Coronary artery (tissue), 2 donors: Measurements from ENCODE around the gene LYPD5.
"Not testable (repeated sequence)": the region's sequence is repeated elsewhere in the genome, so short reads cannot be mapped to it uniquely, and the experiment has no call there.

Source experiments
- DNase-seq: peaks from one replicate; pipeline ENCODE4 v3.0.0-alpha.2; 2017; ENCODE audit warnings: low spot score
- H3K27ac ChIP-seq, 2 donors: fragments of 200-600 bp; sonication (generic); one replicate each; pipeline ENCODE4 v1.5.1; 2016 to 2019
- H3K4me3 ChIP-seq: fragments of 200-600 bp; sonication (generic); 2 replicates; pipeline ENCODE4 v1.5.1; 2016; ENCODE audit warnings: mild to moderate bottlenecking, moderate library complexity
- CTCF ChIP-seq: fragments of 200-600 bp; sonication (generic); IDR thresholded peaks from one replicate; pipeline ENCODE4 v1.5.1; 2019; ENCODE audit warnings: antibody characterized with exemption

The LYPD5 gene

GRCh38 chr19:43778651-43779050 is 23.6 kb downstream of the LYPD5 start:
- peak overlapping the region in 1 of 2 donors; percentile 47 for H3K27ac ChIP-seq
- no peak for TF ChIP-seq CTCF
- H3K4me3 ChIP-seq: no peak overlapping the region
- DNase-seq: no peak

- Histone ChIP-seq H3K4me3 (no peak overlapping the region), H3K27ac (no peak overlapping the region)
- TF ChIP-seq CTCF: no peak
- no peak for DNase-seq
Measured at GRCh38 chr19:43777163-43777695, 25.0 kb downstream of the LYPD5 start.

- Histone ChIP-seq H3K27ac (no peak overlapping the region), H3K4me3 (no peak overlapping the region)
- TF ChIP-seq CTCF: no peak
- no peak for DNase-seq
Measured at GRCh38 chr19:43776286-43776685, 26.0 kb downstream of the LYPD5 start.

GRCh38 chr19:43775299-43775890 is 26.9 kb downstream of the LYPD5 start:
- no peak for TF ChIP-seq CTCF
- no peak overlapping the region for H3K27ac ChIP-seq
- no peak overlapping the region for H3K4me3 ChIP-seq
- no peak for DNase-seq

GRCh38 chr19:43774940-43775258 is 27.3 kb downstream of the LYPD5 start:
- peak overlapping the region; percentile 60 for H3K4me3 ChIP-seq
- DNase-seq: not testable (repeated sequence)
- peak overlapping the region in 1 of 2 donors; percentile 42 for H3K27ac ChIP-seq

- DNase-seq: no peak
- Histone ChIP-seq H3K27ac (peak overlapping the region in 1 of 2 donors; percentile 42), H3K4me3 (peak overlapping the region; percentile 60)
- TF ChIP-seq CTCF: no peak
Measured at GRCh38 chr19:43774103-43774939, 27.9 kb downstream of the LYPD5 start.

- DNase-seq: no peak
- no peak overlapping the region for H3K27ac ChIP-seq
- peak overlapping the region; percentile 60 for H3K4me3 ChIP-seq
- no peak for TF ChIP-seq CTCF
Measured at GRCh38 chr19:43773725-43774102, 28.5 kb downstream of the LYPD5 start.
